ENCODE measurements around the gene OVCH1. TPM values are rescaled to one million over a fixed set of nuclear protein-coding genes. Genes with fewer than 3 reads are reported as not detected.

Gene OVCH1
- total RNA-seq, 1 donor from 2014 or later, result not detected

DNA sequence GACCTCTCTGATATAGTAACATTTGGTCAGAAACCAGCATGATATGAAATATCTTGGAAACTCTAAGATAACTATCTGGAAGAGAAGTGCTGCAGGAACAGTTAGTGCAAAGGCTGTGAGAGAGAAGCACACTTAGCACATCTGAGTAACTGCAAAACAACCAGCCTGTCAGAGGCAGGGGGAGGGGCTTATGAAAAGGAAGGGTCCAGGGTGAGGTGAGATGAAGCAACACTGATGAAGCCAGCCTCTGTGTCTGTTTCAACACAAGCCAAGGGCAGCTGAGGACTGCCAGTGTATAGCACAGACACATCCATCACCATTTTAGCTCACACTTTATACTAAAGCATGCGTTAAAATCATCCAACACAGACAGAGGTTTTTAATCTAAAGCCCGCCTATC, 37.4 kb upstream of the OVCH1 start:
- DNase-seq (ENCODE audit: low read depth), result no peak
- no peak overlapping the region for H3K4me3 ChIP-seq (ENCODE audit: low read depth, low read length)
- TF ChIP-seq, protein P1, sequence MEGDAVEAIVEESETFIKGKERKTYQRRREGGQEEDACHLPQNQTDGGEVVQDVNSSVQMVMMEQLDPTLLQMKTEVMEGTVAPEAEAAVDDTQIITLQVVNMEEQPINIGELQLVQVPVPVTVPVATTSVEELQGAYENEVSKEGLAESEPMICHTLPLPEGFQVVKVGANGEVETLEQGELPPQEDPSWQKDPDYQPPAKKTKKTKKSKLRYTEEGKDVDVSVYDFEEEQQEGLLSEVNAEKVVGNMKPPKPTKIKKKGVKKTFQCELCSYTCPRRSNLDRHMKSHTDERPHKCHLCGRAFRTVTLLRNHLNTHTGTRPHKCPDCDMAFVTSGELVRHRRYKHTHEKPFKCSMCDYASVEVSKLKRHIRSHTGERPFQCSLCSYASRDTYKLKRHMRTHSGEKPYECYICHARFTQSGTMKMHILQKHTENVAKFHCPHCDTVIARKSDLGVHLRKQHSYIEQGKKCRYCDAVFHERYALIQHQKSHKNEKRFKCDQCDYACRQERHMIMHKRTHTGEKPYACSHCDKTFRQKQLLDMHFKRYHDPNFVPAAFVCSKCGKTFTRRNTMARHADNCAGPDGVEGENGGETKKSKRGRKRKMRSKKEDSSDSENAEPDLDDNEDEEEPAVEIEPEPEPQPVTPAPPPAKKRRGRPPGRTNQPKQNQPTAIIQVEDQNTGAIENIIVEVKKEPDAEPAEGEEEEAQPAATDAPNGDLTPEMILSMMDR (conservative IDR thresholded peaks at IDR 0.05; ENCODE audit: low read depth, low read length), result no peak

- no peak overlapping the region for H3K4me3 ChIP-seq (ENCODE audit: low read depth, low read length)
- DNase-seq (ENCODE audit: low read depth), result no peak
- TF ChIP-seq, protein P1 (conservative IDR thresholded peaks at IDR 0.05; ENCODE audit: low read depth, low read length), result no peak
Observed at GRCh38 chr12:29533815-29534489, 36.5 kb upstream of the OVCH1 start.

DNA sequence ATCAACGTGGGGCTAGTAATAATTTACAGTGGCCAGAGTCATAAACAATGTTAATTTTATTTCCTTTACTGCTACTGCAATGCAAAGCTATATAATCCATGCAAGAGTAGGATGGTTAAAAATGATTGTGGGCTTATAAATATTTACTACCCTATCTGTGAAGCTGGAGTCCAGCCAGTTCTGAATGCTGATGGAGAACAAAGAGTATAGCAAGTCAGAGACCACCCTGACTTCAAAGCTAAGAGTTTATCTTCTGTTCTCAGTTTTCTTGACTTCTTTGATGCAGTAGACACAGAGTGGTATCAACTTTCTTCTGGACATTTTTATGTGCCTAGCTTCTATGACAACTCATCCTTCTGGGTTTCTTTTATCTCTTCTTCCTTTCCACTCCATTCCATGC, 34.0 kb upstream of the OVCH1 start:
- no peak for DNase-seq (ENCODE audit: low read depth)
- TF ChIP-seq, protein P1 (conservative IDR thresholded peaks at IDR 0.05; ENCODE audit: low read depth, low read length), result no peak
- H3K4me3 ChIP-seq (ENCODE audit: low read depth, low read length), result no peak overlapping the region

GRCh38 chr12:29530436-29530835, 33.0 kb upstream of the OVCH1 start:
- H3K4me3 ChIP-seq (ENCODE audit: low read depth, low read length), result no peak overlapping the region
- TF ChIP-seq, protein P1 (conservative IDR thresholded peaks at IDR 0.05; ENCODE audit: low read depth, low read length), result no peak
- no peak for DNase-seq (ENCODE audit: low read depth)

DNA sequence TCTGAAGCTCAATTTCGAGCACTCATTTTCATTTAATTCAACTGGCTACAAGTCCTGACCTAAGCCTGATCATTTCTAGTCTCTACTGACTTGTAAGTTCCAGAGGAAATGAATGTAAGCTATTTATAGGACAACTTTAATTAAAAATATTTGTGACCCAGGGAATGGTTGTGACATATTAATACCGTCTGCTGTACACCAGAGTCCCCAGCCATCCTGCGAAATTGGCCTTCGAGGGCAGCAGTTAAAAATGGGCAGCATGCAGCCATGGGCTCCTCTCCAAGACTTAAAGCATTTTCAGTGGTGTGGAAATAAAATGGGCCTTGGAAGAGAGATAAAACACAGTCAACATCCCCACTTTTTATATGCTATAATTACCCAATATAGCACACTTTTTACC, 30.7 kb upstream of the OVCH1 start:
- no peak overlapping the region for H3K4me3 ChIP-seq (ENCODE audit: low read depth, low read length)
- DNase-seq (ENCODE audit: low read depth), result no peak
- TF ChIP-seq, protein P1 (conservative IDR thresholded peaks at IDR 0.05; ENCODE audit: low read depth, low read length), result no peak

DNA sequence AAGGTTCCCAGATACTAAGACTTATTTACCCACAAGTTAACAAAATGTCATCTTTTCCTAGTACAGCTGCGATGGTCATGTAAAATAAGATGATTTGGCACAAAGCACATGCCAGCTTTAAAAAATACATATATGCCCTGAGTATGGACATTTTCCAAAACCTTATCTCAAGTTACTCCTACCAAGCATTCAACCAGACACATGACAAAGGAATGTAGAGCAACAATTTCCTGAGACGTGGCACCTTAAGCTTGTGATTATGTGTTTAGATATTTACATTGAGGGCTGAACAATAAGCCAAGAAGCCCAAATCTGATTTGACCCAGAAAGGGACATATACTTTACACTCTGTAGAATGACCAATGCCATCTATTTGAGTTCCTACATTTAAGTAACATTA, 24.5 kb upstream of the OVCH1 start:
- H3K4me3 ChIP-seq (ENCODE audit: low read depth, low read length), result no peak overlapping the region
- TF ChIP-seq, protein P1 (conservative IDR thresholded peaks at IDR 0.05; ENCODE audit: low read depth, low read length), result no peak
- no peak for DNase-seq (ENCODE audit: low read depth)

DNA sequence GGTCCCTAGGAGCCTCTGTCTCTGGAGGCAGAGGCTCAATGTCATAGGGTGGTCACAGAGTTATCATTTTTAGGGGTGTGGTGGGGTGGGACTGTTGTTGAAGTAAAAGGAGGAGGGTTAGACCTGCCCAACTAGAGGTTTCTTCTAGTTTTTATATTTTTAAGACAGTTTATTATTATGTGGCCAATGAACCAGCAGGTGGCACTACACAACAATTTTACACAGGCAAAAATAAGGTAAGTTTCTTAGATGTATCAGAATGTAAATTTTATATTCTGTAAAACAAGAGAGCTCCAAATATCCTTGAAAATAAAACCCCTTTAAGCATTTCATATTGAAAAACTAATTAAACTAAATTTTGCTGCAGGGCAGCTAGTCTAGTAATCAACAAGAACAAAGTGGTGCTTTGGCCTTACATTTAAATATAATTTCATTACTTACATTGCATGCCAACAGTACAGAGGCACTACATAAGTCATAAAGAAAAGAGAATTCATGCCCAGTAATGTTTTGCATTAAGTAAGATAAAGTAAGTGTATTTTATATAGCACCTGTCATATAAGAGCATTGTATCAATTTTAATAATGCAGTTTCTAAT, 22.2 kb upstream of the OVCH1 start:
- DNase-seq (ENCODE audit: low read depth), result peak; percentile 12
- H3K4me3 ChIP-seq (ENCODE audit: low read depth, low read length), result no peak overlapping the region

More for the DNA sequence above, 22.2 kb upstream of the OVCH1 start:
- TF ChIP-seq, protein P1 (conservative IDR thresholded peaks at IDR 0.05; ENCODE audit: low read depth, low read length), result peak; percentile 64

All from epithelial cell of proximal tubule (primary cell).